HL-60 (cell line): ENCODE measurements around the gene LOC101059915.

Experiments used
- DNase-seq, 2 experiments: peaks; one replicate each; pipeline ENCODE4 v3.0.0-alpha.2; 2010 to 2020; ENCODE audit warnings: low read depth in 1 of 2, low spot score in 1 of 2
- H3K27ac ChIP-seq: fragments of 250-450 bp; sonication (Bioruptor Pico); replicated peaks from 2 replicates; pipeline ENCODE4 v1.5.1; 2020; ENCODE audit warnings: mild to moderate bottlenecking, moderate library complexity
- H3K27me3 ChIP-seq: fragments of 250-450 bp; sonication (Bioruptor Pico); 2 replicates; pipeline ENCODE4 v1.5.1; 2021; ENCODE audit warnings: mild to moderate bottlenecking, moderate library complexity; ENCODE audit not compliant: insufficient read depth, poor library complexity, severe bottlenecking
- H3K4me3 ChIP-seq: replicated peaks from 2 replicates; pipeline ENCODE4 v1.5.1; 2011; ENCODE audit warnings: mild to moderate bottlenecking, control low read depth, low read length; ENCODE audit not compliant: insufficient read depth
- GABPA ChIP-seq: IDR thresholded peaks from 2 replicates; pipeline ENCODE4 v1.6.1; 2012; ENCODE audit warnings: low read depth
- POLR2AphosphoS5 ChIP-seq: IDR thresholded peaks from 2 replicates; pipeline ENCODE4 v1.6.1; 2012; ENCODE audit warnings: low read depth
- SPI1 ChIP-seq: IDR thresholded peaks from 2 replicates; pipeline ENCODE4 v1.6.1; 2012; ENCODE audit warnings: low read depth, mild to moderate bottlenecking, borderline replicate concordance
- TF ChIP-seq, protein P1 (sequence below): IDR thresholded peaks from 2 replicates; pipeline ENCODE4 v1.6.1; 2012; ENCODE audit warnings: low read depth; ENCODE audit not compliant: insufficient replicate concordance
- TF ChIP-seq, protein P2 (sequence below): IDR thresholded peaks from one replicate; pipeline ENCODE4 v1.5.1; 2011; ENCODE audit warnings: low read length, control low read depth, inconsistent platforms; ENCODE audit not compliant: insufficient read depth

Gene LOC101059915

DNA sequence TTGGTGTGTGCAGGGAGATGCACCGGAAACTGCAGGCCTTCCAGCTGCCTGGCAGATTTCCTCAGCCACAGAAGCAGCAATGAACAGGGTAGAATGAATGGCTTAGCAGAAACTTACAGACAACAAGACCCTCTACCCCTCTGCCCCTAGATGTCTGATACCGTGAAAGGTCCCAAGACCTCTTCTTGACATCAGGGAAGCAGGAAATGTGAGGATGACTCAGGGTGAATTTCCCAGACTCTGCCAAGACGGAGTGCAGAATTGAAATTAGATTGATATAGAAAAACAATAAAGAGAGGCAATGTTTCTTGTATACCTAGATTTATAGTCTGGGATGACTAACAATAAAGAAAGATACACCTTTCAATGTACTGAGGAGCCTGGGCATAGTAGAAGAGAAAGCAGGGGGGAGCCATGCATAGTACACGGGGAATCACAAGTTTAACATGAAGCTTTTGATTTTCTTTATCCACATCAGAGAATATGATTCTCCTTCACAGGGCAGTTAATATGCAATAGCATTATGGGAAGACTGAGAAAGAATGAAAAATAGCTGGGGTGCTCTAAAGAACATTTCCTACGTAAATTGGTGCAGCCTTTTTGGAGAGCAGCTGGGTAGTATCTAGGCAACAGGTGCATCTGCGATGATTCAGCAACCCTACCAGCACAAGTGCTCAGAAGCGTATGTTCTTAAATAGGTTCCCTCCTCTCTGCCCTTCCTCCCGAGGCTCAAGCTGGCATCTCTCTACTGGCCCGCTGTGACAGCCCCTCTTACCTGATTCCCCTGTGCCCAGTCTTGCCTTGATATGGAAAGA is 30.7 kb upstream of the LOC101059915 start:
- no peak overlapping the region for H3K27ac ChIP-seq
- H3K4me3 ChIP-seq = no peak overlapping the region
- no peaks in the 10 kb centered on the region for H3K27me3 ChIP-seq
- DNase-seq = no peak
- TF ChIP-seq POLR2AphosphoS5 (no peak), GABPA (no peak), SPI1 (no peak)
- TF ChIP-seq, protein P1, sequence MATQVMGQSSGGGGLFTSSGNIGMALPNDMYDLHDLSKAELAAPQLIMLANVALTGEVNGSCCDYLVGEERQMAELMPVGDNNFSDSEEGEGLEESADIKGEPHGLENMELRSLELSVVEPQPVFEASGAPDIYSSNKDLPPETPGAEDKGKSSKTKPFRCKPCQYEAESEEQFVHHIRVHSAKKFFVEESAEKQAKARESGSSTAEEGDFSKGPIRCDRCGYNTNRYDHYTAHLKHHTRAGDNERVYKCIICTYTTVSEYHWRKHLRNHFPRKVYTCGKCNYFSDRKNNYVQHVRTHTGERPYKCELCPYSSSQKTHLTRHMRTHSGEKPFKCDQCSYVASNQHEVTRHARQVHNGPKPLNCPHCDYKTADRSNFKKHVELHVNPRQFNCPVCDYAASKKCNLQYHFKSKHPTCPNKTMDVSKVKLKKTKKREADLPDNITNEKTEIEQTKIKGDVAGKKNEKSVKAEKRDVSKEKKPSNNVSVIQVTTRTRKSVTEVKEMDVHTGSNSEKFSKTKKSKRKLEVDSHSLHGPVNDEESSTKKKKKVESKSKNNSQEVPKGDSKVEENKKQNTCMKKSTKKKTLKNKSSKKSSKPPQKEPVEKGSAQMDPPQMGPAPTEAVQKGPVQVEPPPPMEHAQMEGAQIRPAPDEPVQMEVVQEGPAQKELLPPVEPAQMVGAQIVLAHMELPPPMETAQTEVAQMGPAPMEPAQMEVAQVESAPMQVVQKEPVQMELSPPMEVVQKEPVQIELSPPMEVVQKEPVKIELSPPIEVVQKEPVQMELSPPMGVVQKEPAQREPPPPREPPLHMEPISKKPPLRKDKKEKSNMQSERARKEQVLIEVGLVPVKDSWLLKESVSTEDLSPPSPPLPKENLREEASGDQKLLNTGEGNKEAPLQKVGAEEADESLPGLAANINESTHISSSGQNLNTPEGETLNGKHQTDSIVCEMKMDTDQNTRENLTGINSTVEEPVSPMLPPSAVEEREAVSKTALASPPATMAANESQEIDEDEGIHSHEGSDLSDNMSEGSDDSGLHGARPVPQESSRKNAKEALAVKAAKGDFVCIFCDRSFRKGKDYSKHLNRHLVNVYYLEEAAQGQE = no peak
- TF ChIP-seq, protein P2, sequence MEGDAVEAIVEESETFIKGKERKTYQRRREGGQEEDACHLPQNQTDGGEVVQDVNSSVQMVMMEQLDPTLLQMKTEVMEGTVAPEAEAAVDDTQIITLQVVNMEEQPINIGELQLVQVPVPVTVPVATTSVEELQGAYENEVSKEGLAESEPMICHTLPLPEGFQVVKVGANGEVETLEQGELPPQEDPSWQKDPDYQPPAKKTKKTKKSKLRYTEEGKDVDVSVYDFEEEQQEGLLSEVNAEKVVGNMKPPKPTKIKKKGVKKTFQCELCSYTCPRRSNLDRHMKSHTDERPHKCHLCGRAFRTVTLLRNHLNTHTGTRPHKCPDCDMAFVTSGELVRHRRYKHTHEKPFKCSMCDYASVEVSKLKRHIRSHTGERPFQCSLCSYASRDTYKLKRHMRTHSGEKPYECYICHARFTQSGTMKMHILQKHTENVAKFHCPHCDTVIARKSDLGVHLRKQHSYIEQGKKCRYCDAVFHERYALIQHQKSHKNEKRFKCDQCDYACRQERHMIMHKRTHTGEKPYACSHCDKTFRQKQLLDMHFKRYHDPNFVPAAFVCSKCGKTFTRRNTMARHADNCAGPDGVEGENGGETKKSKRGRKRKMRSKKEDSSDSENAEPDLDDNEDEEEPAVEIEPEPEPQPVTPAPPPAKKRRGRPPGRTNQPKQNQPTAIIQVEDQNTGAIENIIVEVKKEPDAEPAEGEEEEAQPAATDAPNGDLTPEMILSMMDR = no peak

DNA sequence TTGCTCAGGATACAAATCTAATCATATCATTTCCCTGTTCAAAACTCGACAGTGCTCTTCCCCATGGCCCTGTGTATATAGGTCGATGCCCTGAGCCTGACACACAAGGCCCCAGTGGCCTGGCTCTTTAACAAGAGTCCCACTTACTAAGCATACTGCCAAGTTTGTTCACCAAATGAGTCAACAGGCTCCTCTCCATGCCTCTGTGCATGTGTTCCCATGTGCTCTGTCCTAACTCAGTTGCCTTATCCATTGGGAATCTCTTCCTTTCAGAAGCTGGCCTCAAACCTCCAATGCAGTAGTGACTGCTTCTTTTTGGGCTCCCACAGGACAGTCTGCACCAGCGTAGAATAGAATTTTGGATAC is 30.1 kb upstream of the LOC101059915 start:
- Histone ChIP-seq H3K27ac (no peak overlapping the region), H3K27me3 (no peaks in the 10 kb centered on the region), H3K4me3 (no peak overlapping the region)
- DNase-seq = no peak
- TF ChIP-seq GABPA (no peak), SPI1 (no peak), POLR2AphosphoS5 (no peak)
- TF ChIP-seq, protein P1 = no peak
- TF ChIP-seq, protein P2 = no peak

DNA sequence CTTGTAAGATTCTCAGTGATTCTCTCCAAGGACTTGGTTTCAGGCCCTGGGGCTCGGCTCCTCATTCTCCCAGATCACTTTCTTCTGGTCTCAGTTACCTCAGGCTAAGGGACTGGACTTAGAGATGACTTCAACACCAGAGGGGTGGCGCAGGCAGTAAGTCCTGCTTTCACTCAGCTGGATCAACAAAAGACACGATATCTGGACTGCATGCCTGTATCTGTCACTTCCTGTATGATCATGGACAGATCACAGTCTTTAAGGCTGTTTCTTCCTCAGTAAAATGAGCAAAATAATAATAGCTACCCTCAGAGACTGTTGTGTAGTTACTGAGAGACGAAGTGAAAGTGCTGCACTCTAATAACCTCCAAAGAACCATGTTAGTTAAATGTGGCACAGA is 29.5 kb upstream of the LOC101059915 start:
- no peak overlapping the region for H3K4me3 ChIP-seq

More for the DNA sequence above, 29.5 kb upstream of the LOC101059915 start:
- DNase-seq = no peak
- Histone ChIP-seq H3K27ac (no peak overlapping the region), H3K27me3 (no peaks in the 10 kb centered on the region)
- TF ChIP-seq POLR2AphosphoS5 (no peak), SPI1 (no peak), GABPA (no peak)
- TF ChIP-seq, protein P2 = no peak
- TF ChIP-seq, protein P1 = no peak
